Activated T-cell treated with anti-CD3 and anti-CD28 coated beads for 1 hour (primary cell): Measurements from ENCODE around the gene TTC39C.
"Not testable (repeated sequence)": the region's sequence is repeated elsewhere in the genome, so short reads cannot be mapped to it uniquely, and the experiment has no call there.

Experiments
- DNase-seq: peaks from one replicate; pipeline ENCODE4 v3.0.0-alpha.2; 2020; ENCODE audit warnings: low read depth

TTC39C gene

DNA sequence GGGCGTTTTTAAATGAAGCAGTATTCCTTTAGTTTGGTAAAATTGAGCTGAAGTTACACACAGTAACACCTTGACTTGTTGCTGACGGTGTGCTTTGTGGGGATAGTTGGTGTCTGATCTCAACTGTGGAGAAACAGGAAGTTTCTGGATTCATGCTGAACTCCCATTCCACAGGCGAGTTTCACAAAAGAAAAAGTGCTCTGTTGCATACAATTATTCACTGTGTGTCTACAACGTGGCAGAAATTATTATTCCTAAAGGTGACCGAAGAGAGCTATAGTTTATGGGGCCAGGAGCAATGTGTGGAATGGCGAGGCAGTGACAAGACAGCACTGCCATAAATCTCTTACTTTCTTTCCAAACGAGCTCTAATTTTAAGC lies 123.8 kb downstream of the TTC39C start:
- no peak for DNase-seq

GRCh38 chr18:24138789-24139616 lies 124.4 kb downstream of the TTC39C start, which contains the start of gene CABYR:
CABYR (plus strand) TSS chr18:24139062; CDS start chr18:24143115, 4,053 bp downstream.
- peak; percentile 59 for DNase-seq

GRCh38 chr18:24140697-24141096 lies 126.1 kb downstream of the TTC39C start:
- DNase-seq = no peak

GRCh38 chr18:24142376-24142775 lies 127.8 kb downstream of the TTC39C start:
- no peak for DNase-seq

GRCh38 chr18:24149591-24149990 lies 135.0 kb downstream of the TTC39C start:
- DNase-seq = not testable (repeated sequence)

DNA sequence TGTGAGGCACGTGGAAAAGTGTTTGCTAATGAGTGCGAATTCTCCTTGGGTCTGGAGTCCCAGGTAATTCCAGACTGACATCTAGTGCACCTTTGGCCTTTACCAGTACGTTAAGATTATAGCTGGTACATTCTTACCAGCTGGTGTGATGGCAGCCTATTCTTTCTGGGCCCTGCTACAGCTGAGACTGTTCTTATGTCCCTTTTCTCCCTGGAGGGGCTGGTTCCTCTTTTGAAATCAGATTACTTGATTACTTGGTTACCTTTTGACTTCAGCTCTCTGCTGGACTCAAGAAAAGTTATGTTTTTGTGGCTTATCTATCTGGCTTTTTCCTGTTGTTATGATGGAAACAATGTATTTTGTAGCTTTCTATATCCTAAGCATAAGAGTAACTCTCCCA lies 138.8 kb downstream of the TTC39C start:
- DNase-seq = no peak

- DNase-seq = no peak
Measured at GRCh38 chr18:24157855-24158254, 143.3 kb downstream of the TTC39C start.

GRCh38 chr18:24160086-24160485 lies 145.5 kb downstream of the TTC39C start:
- no peak for DNase-seq

- no peak for DNase-seq
Measured at GRCh38 chr18:24161304-24161703, 146.8 kb downstream of the TTC39C start.

DNA sequence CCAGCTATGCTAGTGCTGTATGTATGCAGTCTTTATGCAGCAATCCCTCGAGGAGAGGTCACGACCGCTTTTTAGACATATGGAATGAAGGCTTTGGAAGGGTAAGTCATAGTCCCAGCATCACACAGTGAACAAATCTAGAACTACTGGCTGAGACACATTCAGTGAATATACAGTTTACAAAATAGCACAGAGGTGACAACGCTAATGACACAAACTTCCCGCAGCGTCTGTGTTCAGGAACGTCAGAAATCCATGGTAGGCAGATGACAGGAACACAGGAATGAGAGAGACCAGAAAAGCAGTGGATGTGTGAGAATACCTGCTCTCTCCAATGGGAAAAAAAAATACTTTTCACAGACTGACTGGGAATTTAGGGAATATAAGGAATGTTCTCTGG lies 153.9 kb downstream of the TTC39C start:
- no peak for DNase-seq

DNA sequence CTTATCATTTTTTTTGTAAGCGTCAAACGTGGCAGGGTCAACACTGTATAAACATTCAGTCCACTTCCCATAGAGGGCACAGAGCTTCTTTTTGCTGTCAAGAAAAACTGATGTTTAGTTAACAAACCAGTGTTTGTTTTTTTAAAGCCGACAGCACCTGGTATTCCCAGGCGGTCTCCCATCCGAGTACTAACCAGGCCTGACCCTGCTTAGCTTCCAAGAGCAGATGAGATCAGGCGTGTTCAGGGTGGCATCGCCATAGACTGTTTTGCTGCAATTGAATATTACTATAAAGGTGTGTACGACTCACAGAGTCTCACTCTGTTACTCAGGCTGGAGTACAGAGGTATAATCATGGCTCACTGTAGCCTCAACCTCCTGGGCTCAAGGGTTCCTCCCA lies 155.8 kb downstream of the TTC39C start:
- DNase-seq = no peak

- DNase-seq = no peak
Measured at GRCh38 chr18:24173997-24174396, 159.4 kb downstream of the TTC39C start.

DNA sequence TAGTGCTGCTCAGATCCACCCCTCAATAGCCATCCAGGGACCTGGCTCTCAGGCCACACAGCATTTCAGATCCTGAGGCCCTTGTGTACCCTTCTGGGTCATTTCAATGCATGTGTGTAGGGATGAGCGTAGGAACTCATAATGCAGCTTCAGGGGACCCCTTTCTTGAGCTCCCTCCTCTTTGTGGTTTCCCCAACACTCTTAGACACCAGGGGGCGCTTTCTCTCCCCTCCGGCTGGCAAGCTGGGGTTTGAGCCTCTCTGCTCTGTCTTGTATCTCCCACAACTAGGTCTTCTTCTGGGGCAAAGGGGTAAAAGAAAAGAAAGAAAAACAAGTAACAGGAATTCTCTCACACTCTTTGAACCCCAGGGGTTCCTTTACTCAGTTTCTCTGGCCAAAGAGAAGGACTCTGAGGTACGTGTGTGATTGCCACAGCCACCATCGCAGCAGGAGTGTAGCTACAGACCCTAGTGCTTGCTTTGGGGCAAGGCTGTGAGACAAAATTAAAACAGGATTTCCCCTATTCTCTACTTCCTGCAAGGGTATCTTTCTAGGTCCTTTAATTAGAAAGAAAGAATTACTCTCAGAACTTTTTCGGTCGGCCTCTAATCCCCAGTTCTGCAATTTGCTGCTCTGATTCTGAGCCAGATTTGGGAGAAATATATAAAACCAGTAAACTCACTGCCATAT lies 162.3 kb downstream of the TTC39C start:
- peak; percentile 18 for DNase-seq

GRCh38 chr18:24177499-24178133 lies 163.1 kb downstream of the TTC39C start:
- no peak for DNase-seq

- DNase-seq = no peak
Measured at GRCh38 chr18:24180048-24180447, 165.5 kb downstream of the TTC39C start.

DNA sequence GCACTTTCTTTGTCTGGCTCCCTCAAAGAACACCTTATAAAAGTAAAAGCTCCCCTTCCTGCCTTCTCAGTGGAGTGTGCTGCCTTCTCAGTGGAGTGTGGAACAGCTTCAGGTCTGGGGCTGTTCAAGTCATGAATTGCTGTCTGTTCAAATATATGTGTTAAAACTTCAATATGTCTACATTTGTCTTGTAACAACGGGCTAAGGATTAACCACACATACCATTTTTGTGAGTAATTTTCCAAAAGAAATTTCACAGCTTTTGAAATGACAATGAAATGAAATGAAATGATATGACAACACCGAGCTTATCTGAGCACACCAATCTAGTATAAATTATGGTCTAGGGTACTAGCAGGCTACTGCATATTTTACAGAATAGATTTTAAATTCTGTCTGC lies 167.3 kb downstream of the TTC39C start:
- no peak for DNase-seq
